Neural progenitor cell (in vitro differentiated cells): Measurements from ENCODE around the gene KCNC1. TPM values are rescaled to one million over a fixed set of nuclear protein-coding genes. Genes with fewer than 3 reads are reported as not detected.
A peak's percentile ranks its signal among the peaks of the same experiment; 100 is the strongest.

Source experiments
- DNase-seq: peaks from one replicate; pipeline ENCODE4 v3.0.0-alpha.2; 2016; ENCODE audit warnings: low spot score
- H2AFZ ChIP-seq: fragments of 200-600 bp; sonication (generic); replicated peaks from 2 replicates; pipeline ENCODE4 v1.6.1; 2016; ENCODE audit warnings: antibody characterized with exemption
- H3F3A ChIP-seq: fragments of 200-600 bp; sonication (generic); 2 replicates; pipeline ENCODE4 v1.6.1; 2016; ENCODE audit warnings: antibody characterized with exemption, low read depth
- H3K27ac ChIP-seq: fragments of 200-600 bp; sonication (generic); 2 replicates; pipeline ENCODE4 v1.5.1; 2016; ENCODE audit warnings: mild to moderate bottlenecking
- H3K27me3 ChIP-seq: fragments of 200-600 bp; sonication (generic); 2 replicates; pipeline ENCODE4 v1.6.1; 2016; ENCODE audit warnings: mild to moderate bottlenecking, moderate library complexity
- H3K36me3 ChIP-seq: fragments of 200-600 bp; sonication (generic); 2 replicates; pipeline ENCODE4 v1.5.1; 2016
- H3K4me1 ChIP-seq: fragments of 200-600 bp; sonication (generic); 2 replicates; pipeline ENCODE4 v1.6.1; 2016; ENCODE audit warnings: mixed run types
- H3K4me2 ChIP-seq: fragments of 200-600 bp; sonication (generic); 2 replicates; pipeline ENCODE4 v1.6.1; 2016
- H3K4me3 ChIP-seq: fragments of 200-600 bp; sonication (generic); 2 replicates; pipeline ENCODE4 v1.5.1; 2016
- H3K79me2 ChIP-seq: fragments of 200-600 bp; sonication (generic); 2 replicates; pipeline ENCODE4 v1.6.1; 2016; ENCODE audit warnings: low read depth
- H3K9ac ChIP-seq: fragments of 200-600 bp; sonication (generic); 2 replicates; pipeline ENCODE4 v1.6.1; 2016
- H3K9me3 ChIP-seq: fragments of 200-600 bp; sonication (generic); 2 replicates; pipeline ENCODE4 v1.5.1; 2016; ENCODE audit warnings: low read depth
- H4K20me1 ChIP-seq: fragments of 200-600 bp; sonication (generic); 2 replicates; pipeline ENCODE4 v1.6.1; 2016; ENCODE audit warnings: low read depth
- H3K27ac Mint-ChIP-seq: 3 replicates; pipeline ENCODE4 v1.8.0; 2021; ENCODE audit warnings: mixed read lengths
- H3K27me3 Mint-ChIP-seq: 2 replicates; pipeline ENCODE4 v1.8.0; 2022; ENCODE audit warnings: low read depth, mild to moderate bottlenecking, inconsistent platforms, moderate library complexity, mixed read lengths; ENCODE audit not compliant: insufficient read depth
- H3K36me3 Mint-ChIP-seq: 3 replicates; pipeline ENCODE4 v1.8.0; 2021; ENCODE audit warnings: mixed read lengths
- H3K4me1 Mint-ChIP-seq: 3 replicates; pipeline ENCODE4 v1.8.0; 2021; ENCODE audit warnings: mixed read lengths
- H3K4me3 Mint-ChIP-seq: 3 replicates; pipeline ENCODE4 v1.8.0; 2021; ENCODE audit warnings: mild to moderate bottlenecking, moderate library complexity, mixed read lengths
- H3K9me3 Mint-ChIP-seq: 3 replicates; pipeline ENCODE4 v1.8.0; 2020; ENCODE audit warnings: mixed read lengths
- CTCF ChIP-seq: fragments of 200-600 bp; sonication (generic); IDR thresholded peaks from 2 replicates; pipeline ENCODE4 v1.5.1; 2017; ENCODE audit warnings: antibody characterized with exemption, mild to moderate bottlenecking
- EZH2 ChIP-seq: fragments of 200-600 bp; sonication (generic); IDR thresholded peaks from 2 replicates; pipeline ENCODE4 v1.6.1; 2017; ENCODE audit warnings: antibody characterized with exemption, mild to moderate bottlenecking, moderate library complexity
- EZH2phosphoT487 ChIP-seq: fragments of 200-600 bp; sonication (generic); IDR thresholded peaks from 2 replicates; pipeline ENCODE4 v1.6.1; 2017; ENCODE audit warnings: antibody characterized with exemption
- total RNA-seq: library from RNA; depleted of rRNA; stranded (reverse); fragments of >200 nt; gene quantifications from 2 replicates; pipeline ENCODE4 v1.2.3, GENCODE V29; 2015; ENCODE audit warnings: low replicate concordance

The KCNC1 gene
- total RNA-seq, 1 donor from 2014 or later = 0.04 TPM

- no peak for TF ChIP-seq EZH2phosphoT487
- TF ChIP-seq EZH2 = no peak
- no peak for TF ChIP-seq CTCF
- peaks cover 18% of the 10 kb centered on the region for H3K27me3 Mint-ChIP-seq
- Histone ChIP-seq H3K36me3 (no peaks in the 10 kb centered on the region), H3K4me3 (no peak overlapping the region), H2AFZ (no peak overlapping the region), H3K9me3 (no peaks in the 10 kb centered on the region), H3K27me3 (peaks cover 8% of the 10 kb centered on the region), H4K20me1 (peaks cover 8% of the 10 kb centered on the region), H3K4me1 (peaks cover 26% of the 10 kb centered on the region), H3K79me2 (no peaks in the 10 kb centered on the region), H3F3A (peaks cover 26% of the 10 kb centered on the region), H3K9ac (no peak overlapping the region), H3K4me2 (no peak overlapping the region), H3K27ac (no peak overlapping the region)
- H3K4me1 Mint-ChIP-seq = peaks cover 39% of the 10 kb centered on the region
- H3K36me3 Mint-ChIP-seq = no peaks in the 10 kb centered on the region
- DNase-seq = no peak
- peaks cover 6% of the 10 kb centered on the region for H3K9me3 Mint-ChIP-seq
- peak overlapping the region; percentile 61 for H3K4me3 Mint-ChIP-seq
- H3K27ac Mint-ChIP-seq = peak overlapping the region; percentile 6
Observed at GRCh38 chr11:17763703-17764102, 29.1 kb downstream of the KCNC1 start.

GRCh38 chr11:17764446-17765218 lies 30.1 kb downstream of the KCNC1 start:
- peak; percentile 93 for DNase-seq
- TF ChIP-seq EZH2 (no peak), CTCF (no peak)
- Mint-ChIP-seq H3K4me3 (peak overlapping the region; percentile 65), H3K36me3 (no peaks in the 10 kb centered on the region), H3K27ac (no peak overlapping the region), H3K4me1 (peaks cover 40% of the 10 kb centered on the region), H3K9me3 (no peaks in the 10 kb centered on the region), H3K27me3 (peaks cover 18% of the 10 kb centered on the region)
- Histone ChIP-seq H3K4me2 (peak overlapping the region; percentile 72), H3K4me3 (no peak overlapping the region), H3K27me3 (no peaks in the 10 kb centered on the region), H3K9me3 (no peaks in the 10 kb centered on the region), H3K36me3 (no peaks in the 10 kb centered on the region), H3K4me1 (peaks cover 26% of the 10 kb centered on the region), H2AFZ (no peak overlapping the region), H3K27ac (peak overlapping the region; percentile 74), H4K20me1 (peaks cover 8% of the 10 kb centered on the region), H3F3A (peaks cover 26% of the 10 kb centered on the region), H3K79me2 (no peaks in the 10 kb centered on the region), H3K9ac (no peak overlapping the region)

GRCh38 chr11:17765356-17766072 lies 30.9 kb downstream of the KCNC1 start:
- H3K4me2 ChIP-seq = peak overlapping the region; percentile 72
- H3K27ac Mint-ChIP-seq = peak overlapping the region; percentile 18
- H3K9me3 ChIP-seq = no peaks in the 10 kb centered on the region
- peaks cover 18% of the 10 kb centered on the region for H3K27me3 Mint-ChIP-seq
- TF ChIP-seq CTCF = no peak
- TF ChIP-seq EZH2phosphoT487 = no peak
- no peak for TF ChIP-seq EZH2
- H3K36me3 ChIP-seq = no peaks in the 10 kb centered on the region
- H4K20me1 ChIP-seq = peaks cover 8% of the 10 kb centered on the region
- no peaks in the 10 kb centered on the region for H3K9me3 Mint-ChIP-seq
- DNase-seq = peak; percentile 89
- H3K27me3 ChIP-seq = no peaks in the 10 kb centered on the region
- H3K4me3 Mint-ChIP-seq = peak overlapping the region; percentile 65
- no peak overlapping the region for H2AFZ ChIP-seq
- peak overlapping the region; percentile 41 for H3K27ac ChIP-seq
- H3K79me2 ChIP-seq = no peaks in the 10 kb centered on the region
- H3F3A ChIP-seq = peaks cover 26% of the 10 kb centered on the region
- peaks cover 46% of the 10 kb centered on the region for H3K4me1 Mint-ChIP-seq
- no peaks in the 10 kb centered on the region for H3K36me3 Mint-ChIP-seq
- no peak overlapping the region for H3K9ac ChIP-seq
- H3K4me1 ChIP-seq = peaks cover 33% of the 10 kb centered on the region
- no peak overlapping the region for H3K4me3 ChIP-seq
